Subcutaneous adipose tissue (tissue), 4 donors: ENCODE results near the gene FAM227A. TPM values are rescaled to one million over a fixed set of nuclear protein-coding genes. Genes with fewer than 3 reads are reported as not detected.

ENCODE experiments used
- CTCF ChIP-seq: fragments of 450-650 bp; IDR thresholded peaks from one replicate; pipeline ENCODE4 v1.5.1; 2016; ENCODE audit warnings: low read depth, mild to moderate bottlenecking, control low read depth, antibody characterized with exemption, moderate library complexity
- total RNA-seq, 4 donors: library from RNA; depleted of rRNA; stranded (reverse); fragments of >200 nt; gene quantifications; one replicate each; pipeline ENCODE4 v1.1.0, GENCODE V29; 2016

The FAM227A gene
- total RNA-seq, 4 donors from 2014 or later, result 0.88 to 1.9 TPM; not detected in 2

DNA sequence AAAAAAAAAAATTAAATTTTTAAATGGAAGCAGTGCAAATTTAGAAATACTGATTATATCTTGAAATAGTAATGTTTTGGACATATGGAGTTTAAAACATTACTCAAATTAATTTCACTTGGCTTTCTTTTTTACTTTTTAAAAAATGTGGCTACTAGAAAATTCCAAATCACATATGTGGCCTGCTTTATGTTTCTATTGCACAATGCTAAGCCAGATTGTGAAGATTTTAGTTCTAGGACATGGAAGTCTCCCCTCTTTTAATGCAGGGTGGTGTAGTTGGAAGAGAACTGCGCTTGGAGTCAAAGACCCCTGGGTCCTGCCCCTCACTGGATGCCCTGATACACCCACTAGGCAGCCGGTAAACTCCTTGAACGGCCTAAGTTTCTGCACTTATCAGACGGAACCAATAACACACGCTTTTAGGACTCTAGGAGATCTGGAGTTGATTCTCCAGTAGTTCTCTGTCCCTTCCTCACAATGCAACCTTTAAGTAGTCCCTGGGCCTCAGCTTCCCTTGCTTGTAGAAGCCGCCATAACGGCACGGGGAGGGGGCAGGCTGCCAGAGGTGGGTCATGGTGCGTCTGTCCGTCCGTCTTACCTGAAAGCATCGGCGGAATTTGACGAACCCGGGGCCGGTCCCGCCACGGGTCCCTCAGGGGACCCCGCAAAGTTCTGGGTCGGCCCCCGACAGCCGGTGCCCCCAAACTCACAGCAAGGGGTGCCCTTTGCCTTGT, 505 bp downstream of the FAM227A start:
- TF ChIP-seq CTCF, result no peak

- TF ChIP-seq CTCF, result no peak
Measured at GRCh38 chr22:38653741-38654140, 2.5 kb downstream of the FAM227A start.

- no peak for TF ChIP-seq CTCF
Measured at GRCh38 chr22:38652859-38653258, 3.3 kb downstream of the FAM227A start.

GRCh38 chr22:38649841-38650522, 6.2 kb downstream of the FAM227A start:
- TF ChIP-seq CTCF, result no peak

DNA sequence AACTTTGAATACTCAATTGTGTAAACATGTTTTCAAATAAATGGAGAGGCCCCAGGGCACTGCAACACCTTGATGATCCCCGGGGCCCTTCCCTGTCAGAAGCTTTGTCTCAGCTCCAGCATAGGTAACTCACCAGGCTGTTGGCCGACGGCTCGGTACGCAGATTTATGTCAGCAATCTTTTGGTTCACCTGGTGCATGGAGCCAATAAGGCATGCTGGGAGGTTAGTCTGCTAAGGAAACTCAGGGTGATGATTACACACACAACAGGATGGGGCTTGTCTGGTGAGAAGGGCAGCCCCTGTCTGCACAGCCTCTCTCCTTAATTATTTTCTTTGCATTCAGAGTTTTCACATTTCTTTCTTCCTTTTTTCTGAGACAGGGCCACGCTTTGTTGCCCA, 10.8 kb downstream of the FAM227A start:
- TF ChIP-seq CTCF, result no peak

DNA sequence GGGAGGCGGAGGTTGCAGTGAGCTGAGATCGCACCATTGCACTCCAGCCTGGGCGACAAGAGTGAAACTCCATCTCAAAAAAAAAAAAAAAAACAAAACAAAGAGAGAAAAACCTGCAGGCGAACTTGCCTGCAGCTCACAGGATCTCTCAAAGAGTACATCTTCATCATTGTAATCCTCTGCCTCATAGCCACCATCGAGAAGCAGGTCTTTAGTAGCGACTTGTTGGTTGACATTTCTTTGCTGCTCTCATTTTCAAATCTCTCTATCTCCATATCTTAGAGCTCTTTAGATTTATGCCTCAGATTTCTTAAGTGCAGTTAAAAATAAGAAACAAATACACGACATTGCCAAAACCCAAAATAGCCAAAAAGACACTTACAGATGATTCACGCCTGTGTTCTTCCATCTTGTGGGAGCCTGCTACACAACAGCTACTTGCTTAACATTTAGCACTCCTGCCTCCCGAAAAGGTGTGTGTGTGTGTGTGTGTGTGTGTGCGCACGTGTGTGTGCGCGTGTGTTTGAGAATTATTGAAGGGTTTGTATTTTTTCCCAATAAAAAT, 14.6 kb downstream of the FAM227A start:
- no peak for TF ChIP-seq CTCF

- no peak for TF ChIP-seq CTCF
Measured at GRCh38 chr22:38638728-38639127, 17.5 kb downstream of the FAM227A start.
